ENCODE measurements around the gene OR4D2.

OR4D2 gene

DNA sequence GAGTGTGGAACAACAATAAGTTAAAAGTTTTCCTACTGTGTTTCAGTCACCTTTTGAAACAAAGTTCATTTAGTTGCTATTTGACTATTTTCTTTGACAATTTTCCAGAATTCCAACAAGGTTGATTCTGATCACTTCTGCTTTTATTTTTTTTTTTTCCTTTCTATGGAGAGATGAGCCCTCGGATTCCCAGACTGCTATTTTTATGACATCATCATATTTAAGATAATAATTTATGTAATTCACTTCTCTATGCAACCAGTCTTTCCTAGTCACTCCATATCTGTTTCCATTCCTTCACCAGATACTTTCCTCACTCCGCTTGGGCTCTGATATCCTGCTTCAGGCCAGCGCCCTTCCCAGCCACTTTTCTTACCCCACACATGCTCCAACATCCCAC lies 8.1 kb downstream of the OR4D2 start:
- DNase-seq, result no peak
- ATAC-seq, result no peak

DNA sequence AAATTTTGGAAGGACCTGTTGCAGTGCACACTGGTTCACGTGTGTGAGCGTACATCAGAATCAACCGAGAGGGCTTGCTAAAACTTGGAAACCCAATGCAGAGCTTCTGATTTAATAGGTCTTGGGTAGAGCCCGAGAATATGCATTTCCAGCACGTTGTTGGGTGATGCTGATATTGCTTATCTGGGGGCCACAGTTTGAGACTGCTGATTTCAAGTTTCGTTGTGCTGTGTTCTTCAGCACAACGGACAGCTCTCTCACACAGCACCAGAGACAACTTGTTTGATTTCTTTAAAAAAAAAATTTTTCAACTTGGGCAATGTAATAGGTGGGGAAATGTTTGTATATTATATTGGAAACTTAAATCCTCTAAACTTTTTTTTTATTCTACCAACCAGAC lies 9.4 kb downstream of the OR4D2 start:
- no peak for DNase-seq
- ATAC-seq, result no peak

DNA sequence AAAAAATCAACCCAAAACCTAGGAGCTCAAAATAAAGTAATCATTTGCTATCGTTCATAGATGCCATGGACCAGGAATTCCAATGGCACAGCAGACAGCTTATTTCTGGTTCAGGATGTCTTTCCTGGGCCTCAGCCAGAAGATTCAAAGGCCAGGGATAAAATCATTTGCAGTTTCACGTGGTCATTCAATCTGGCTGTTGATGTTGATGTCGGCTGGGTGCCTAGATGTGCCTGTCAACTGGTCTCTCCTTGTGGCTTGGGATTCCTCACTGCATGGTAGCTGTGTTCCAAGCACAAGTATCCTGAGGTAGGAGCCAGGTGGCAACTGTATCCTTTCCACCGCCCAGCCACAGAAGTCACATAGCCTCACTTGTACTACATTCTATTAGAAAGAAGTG lies 15.0 kb downstream of the OR4D2 start:
- DNase-seq, result no peak
- ATAC-seq, result no peak

DNA sequence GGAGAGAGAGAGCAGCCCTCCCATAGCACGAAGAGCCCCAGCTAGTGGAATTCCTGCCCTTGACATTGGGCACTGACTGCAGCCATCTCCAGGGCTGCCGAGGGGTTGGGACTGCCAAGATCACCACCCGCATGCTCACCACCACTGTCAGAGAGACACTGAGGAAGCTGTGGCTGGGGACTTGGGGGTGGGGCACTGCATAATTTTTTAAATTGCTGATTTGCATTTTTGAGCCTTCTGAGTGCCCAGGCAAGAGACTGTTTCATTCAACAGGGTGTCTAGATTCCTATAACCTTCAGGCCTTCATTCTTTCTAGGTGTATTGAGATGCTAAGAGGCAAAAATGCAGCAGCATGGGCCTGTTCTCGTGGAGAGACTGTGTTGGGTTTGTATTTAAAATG lies 16.7 kb downstream of the OR4D2 start:
- DNase-seq (no peak), ATAC-seq (no peak)

DNA sequence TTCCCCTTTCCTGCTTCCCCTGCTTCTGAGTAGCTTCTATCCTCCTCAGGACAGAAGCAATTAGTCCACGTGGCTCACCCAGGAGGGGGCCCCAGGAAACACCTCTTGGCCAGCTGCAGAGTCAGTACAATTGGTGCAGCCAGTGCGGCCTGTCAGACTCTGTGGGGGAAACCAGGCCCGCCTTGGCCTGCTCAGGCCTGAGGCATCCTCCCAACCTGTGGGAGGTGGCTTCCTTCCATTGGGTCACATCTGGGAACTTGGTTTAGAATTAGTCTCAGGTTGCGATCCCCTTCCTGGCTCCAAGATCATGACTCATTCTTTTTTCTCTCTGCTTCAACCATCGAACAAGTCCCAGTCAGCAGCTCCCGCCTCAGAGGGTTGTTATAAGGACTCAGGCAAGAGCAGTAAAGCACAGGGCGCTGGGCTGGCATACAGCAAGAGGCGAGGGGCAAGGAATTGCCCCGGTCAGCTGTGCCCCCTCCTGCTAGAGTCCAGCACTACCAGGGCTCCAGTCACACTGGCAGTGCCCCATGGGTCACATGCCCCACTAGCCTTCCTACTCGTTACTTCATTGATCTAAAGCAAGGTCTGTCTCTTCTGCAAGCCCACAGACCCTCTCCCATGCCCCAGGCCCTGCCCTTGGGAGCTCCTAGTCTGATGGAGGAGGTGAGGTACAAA lies 17.7 kb downstream of the OR4D2 start:
- DNase-seq (no peak), ATAC-seq (peak; percentile 42)

DNA sequence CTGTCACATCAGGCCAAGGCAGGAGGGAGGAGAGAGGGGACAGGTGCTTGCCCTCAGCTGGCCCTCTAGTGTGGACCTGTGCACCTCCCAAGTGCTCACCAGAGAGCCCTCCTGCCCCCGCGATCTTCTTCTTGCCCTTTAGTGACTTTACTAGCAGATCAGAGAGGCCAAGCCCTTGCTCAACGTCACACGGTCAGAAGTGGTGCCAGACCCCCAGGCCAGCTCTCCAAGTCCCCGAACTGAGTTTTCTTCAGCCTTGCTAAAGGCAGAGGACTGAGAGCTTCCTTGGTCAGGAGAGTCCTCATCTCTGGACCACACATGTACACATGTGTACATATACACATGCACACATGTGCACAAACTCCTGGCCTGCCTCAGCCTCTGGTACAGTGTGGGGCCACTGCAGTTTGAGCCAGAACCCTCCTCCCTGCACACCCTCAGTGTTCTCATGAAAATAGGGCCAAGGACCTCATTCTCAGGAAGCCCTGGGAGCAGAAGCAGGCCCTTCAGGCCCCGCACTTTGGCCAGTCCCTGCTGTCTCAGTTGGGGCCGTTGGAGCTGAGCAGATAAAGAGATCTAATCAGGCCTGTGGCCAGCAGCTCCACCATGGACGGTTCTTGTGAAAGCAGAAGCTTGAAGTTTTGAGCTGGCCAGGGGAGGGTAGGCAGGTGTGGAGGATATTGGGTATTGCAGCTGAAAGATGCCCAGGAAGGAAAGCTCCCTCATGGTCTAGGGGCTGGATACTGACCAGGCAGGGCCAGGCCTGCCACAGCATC lies 18.4 kb downstream of the OR4D2 start:
- DNase-seq (no peak), ATAC-seq (no peak)

DNA sequence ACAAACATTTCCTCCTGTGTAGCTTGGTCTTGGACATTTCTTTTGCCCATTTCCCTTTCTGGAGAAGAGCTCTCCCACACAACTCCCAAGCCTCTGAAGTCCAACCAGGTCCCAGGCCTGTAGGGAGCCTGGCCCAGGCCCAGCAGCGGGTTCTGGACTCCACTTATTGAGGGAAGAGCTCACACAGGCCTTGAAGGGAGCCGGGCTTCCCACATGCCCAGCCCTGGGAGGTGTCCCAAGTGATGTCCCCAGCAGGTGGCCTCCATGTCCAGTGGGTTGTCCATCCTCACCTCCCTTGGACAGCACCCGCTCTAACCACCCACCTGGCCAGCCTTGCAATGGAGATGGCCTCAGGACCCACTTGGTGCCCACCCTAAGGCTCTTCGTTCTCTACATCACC lies 19.8 kb downstream of the OR4D2 start:
- DNase-seq (no peak), ATAC-seq (no peak)

DNA sequence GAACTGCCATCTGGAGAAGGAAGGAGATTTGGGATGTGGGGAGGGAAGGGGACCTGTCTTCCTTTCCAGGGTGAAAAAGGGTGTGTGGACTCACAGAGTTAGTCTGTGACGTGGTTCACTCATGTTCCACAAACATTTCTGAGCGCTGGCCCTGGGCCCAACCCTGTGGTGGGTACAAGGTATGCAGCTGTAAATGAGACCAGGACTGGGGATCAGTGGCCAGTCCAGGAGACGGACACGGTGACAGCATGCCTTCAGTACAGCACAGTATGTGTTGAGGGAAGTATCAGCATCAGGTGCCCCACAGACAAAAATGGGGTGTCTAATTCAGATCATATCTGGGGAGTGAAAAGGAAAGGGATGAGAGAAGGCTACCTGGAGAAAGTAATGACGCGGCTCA lies 20.3 kb downstream of the OR4D2 start:
- ATAC-seq (no peak), DNase-seq (no peak)

DNA sequence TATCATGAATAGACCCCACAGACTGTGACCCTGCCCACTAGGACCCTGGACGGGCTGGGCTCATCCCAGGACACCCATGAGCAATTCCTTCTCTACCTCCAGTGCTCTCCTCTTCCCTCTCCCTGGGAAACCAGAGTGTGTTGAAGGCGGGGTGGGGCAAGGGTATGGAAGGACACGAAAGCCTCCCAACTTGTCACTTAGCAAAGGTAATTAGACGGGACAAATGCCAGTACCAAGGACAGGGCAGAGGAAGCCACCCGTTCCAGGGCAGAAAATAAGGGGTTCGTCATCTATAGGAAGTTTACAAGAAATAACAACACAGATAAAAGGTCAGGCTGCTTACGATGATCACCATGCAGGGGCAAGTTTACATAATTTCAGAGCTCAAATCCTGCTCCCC lies 20.9 kb downstream of the OR4D2 start:
- DNase-seq (no peak), ATAC-seq (no peak)

DNA sequence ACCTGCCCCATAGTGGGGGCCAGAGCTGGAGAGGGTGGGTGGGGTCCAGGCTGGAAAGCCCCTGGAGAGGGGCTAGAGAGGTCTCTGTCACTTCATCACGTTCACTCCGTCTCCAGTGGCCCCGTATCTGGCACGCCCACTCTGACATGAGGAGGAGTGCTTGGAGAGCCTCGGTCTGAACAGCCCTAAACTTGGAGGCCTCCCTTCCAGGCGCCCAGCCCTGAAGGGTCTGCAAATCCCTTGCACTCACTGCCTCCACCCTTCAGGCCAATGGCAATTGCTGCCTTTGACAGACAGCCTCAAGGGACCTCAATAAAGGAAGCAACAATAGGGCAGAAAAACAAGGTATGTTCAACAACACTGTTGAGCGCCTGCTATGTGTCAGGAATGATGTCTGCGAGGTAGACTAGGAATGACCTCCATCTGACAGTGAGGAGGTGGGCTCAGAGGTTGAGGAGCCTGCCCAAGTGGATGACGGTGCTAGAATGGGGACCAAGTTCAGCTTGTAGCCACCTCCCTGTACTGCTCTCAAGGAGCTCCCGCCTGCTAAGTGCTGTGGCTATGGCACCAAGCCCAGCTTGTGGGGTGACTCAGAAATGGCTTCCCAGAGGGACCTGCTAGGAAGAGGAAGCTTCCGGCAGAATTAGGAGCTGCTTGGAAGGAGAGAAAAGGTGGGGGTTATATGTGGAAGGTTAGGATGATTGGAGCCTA lies 22.8 kb downstream of the OR4D2 start:
- ATAC-seq (no peak), DNase-seq (no peak)

DNA sequence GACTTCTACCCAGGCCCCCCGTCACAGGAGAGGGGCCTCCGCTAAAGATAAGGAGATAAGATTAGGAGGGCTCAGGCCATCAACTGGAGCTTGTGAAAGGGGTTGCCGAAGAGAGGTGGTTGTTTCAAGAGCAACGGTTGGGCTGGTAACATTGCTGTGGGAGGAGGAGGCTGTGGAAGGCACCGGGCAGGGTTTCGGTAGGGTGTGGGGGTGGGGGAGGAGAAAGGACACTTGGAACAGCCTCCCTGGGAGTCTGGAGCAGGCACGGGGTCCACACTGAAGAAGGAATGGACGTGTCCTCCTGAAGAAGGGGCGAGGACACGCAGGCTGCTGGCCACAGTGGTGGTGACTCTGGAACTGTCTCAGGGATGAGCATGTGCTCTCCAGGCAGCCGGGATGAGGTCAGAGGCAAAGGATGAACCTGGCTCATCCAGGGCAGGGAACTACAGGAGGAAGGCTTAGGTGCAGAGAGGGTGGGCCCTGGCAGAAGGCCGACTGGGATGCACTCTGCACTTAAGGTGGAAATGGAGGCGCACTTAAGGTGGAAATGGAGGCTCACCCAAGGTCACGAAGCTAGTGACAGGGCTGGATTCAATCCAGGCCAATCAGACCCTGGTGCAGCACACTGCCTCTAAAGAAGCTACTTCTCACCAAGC lies 24.6 kb downstream of the OR4D2 start:
- no peak for ATAC-seq
- no peak for DNase-seq

DNA sequence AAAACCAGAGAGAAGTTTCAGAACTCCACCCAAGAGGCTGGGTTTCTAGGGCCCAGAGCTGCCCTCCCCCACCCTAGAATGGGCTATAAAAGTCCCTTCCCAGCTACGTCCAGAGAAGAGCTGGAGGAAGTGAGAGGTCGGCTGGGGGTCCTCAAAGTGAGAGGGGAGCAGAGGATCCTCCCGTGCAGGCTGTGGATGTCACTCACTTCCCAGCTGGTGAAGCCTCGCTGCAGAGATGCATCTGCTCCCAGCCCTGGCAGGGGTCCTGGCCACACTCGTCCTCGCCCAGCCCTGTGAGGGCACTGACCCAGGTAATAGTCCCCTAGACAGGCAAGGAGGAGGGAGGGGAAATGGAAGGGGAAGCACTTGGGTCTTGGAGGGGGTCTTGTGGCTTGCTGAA lies 25.8 kb downstream of the OR4D2 start, which contains the start of gene EPX:
Gene EPX, plus strand, starts transcription at position 115 of the 400 bp plus-strand sequence. Its CDS starts 121 bp downstream, at position 236.
- DNase-seq, result no peak

DNA sequence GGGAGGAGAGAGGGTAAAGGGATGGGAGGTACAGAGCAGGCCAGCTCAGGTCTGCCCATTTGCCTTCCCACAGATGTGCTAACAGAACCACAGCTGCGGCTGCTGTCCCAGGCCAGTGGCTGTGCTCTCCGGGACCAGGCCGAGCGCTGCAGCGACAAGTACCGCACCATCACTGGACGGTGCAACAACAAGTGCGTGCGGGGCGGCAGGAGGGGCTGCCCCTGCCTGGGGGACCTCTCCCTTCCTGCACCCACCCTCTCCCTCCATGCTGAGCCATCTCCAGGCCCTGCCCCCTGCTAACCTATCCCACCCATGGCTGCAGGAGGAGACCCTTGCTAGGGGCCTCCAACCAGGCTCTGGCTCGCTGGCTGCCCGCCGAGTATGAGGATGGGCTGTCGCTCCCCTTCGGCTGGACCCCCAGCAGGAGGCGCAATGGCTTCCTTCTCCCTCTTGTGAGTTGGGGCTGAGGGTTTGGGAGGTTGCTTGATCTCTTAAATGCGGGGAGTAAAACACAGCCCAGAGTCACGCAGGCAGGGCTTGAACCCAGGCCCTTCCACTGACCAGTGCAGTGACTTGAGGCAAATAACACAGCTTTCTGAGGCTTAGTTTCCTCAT lies 27.0 kb downstream of the OR4D2 start:
- no peak for DNase-seq
- no peak for ATAC-seq

More for the DNA sequence above, 25.8 kb downstream of the OR4D2 start, which contains the start of gene EPX:
- ATAC-seq, result no peak

DNA sequence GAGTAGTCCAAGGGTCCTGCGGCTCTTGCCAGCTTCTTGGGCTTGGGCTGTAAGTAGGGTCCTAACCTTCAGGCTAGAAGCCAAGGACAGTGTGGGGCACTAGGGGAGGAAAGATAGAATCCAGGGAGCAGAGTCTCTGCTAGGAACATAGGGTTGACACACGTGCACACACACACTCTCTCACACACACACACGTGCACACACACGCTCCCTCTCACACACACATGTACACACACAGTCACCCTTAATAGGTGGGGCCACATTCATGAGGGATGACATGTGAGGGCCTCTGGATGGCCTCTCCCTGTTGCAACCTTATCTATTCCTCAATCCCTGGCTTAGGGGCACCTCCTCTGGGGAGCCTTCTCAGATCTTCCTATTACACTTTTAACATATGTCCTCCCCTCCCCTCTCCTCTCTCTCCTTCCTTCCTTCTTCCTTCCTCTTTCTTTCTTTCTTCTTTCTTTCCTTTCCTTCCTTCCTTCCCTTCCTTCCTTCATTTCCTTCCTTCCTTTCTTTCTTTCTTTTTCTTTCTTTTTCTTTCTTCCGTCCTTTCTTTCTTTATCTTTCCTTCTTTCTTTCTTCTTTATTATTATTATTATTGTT lies 28.8 kb downstream of the OR4D2 start:
- ATAC-seq, result no peak

DNA sequence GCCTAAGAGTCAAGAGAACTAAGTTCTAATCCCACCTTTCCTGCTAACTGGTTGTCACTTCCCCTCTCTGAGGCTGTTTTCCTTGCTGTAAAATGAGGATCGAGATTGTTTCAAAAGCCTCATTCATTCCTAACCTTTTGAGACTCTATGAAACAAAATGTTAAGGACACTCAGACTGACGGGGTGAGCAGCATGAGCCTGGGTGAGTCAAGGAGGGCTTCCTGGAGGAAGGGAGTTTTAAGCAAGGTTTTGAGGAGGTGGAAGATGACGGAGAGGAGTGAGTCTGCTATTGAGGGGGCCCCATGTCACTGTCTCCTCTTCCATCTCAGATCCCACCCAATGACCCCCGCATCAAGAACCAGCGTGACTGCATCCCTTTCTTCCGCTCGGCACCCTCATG lies 29.8 kb downstream of the OR4D2 start:
- no peak for DNase-seq
- no peak for ATAC-seq

More for the DNA sequence above, 28.8 kb downstream of the OR4D2 start:
- DNase-seq, result no peak

DNA sequence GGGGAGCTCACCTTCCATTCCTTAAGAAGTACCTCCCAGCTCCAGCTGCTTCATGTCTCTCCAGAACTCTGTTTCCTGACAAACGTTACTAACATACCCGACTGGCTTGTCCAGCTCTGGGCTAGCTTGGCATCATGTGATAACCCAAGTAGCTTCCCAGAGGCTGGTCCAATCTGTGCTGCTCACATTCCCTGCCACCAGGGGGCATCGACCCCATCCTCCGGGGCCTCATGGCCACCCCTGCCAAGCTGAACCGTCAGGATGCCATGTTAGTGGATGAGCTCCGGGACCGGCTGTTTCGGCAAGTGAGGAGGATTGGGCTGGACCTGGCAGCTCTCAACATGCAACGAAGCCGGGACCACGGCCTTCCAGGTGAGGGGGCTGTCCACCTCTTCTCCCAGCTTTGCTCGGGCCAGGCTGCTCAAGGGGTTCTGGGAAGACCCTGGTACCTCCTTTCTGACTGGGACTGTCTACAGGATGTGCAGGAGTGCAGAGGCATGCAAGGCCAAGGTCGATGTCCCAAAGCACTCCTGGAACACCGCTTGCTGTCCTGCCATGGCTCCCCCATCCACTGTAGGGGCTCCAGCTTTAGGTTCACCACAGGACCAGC lies 33.3 kb downstream of the OR4D2 start:
- ATAC-seq, result peak; percentile 83
- DNase-seq, result peak; percentile 73

DNA sequence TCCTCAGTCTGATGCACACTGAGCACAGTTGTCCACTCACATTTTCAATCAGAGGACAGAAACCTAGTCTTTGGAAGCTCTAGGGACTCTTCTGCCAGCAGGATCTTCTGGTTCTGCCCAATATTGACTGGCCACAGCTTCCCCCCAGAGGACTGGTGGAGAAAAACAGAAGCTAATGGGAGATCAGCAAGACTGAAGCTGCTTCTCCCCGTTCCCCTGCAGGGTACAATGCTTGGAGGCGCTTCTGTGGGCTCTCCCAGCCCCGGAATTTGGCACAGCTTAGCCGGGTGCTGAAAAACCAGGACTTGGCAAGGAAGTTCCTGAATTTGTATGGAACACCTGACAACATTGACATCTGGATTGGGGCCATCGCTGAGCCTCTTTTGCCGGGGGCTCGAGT lies 36.1 kb downstream of the OR4D2 start:
- no peak for DNase-seq

DNA sequence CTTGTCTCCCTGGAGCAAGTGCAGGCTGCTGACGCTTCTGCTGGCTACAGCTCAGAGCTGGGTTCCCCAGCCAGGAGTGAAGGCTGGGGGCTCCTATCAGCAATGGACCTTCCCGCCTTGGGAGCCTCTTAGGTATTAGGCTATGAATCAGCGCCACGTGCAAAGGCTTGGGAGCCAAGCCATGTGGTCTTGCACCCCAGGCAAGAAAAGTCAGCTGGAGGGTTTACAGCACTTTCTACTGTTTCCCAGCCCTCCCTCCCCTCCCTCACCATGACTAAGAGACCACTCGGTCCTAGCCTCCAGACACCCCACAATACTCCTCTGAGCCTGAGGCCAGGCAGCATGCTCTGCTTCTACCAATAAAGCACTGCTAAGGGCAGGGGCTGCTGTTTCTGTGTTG lies 38.0 kb downstream of the OR4D2 start:
- DNase-seq, result no peak

More for the DNA sequence above, 36.1 kb downstream of the OR4D2 start:
- no peak for ATAC-seq

DNA sequence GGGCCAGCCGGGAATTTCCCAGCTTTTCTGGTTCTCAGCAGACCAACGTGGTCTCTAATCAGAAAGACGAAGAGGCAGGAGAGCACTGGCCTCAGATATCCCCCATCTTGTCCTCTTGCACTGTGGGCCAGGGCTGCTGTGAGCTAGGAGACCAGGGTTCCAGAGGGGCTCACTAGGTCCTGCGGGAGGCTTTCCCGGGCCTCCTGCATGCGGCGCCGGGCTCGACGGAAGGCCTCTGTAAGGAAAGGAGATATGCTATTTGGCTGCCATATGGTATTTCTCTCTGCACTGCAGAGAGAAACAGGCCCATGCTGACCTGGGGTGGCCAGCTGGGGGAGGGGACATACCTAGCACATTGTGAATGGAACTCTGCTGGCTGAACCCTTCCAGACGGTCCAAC lies 39.2 kb downstream of the OR4D2 start:
- ATAC-seq (no peak), DNase-seq (no peak)

More for the DNA sequence above, 38.0 kb downstream of the OR4D2 start:
- no peak for ATAC-seq

DNA sequence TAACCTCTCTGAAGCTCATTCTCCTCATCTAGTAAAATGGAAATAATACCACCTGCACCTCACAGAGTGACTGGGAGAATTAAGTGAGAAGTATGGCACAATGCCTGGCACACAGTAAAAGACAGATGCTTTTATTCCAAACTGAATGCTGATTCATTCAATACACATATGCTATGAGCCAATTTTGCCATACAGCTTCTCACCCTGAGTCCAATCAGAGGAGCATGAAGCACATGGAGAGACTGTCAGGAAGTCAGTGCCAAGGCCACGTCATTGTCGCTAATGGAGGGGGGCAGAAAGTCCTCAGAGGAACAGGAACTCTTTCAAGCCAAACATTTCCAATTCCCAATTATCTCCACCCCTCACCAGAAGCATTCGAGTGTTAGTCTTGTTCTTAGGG lies 40.7 kb downstream of the OR4D2 start:
- no peak for ATAC-seq
- DNase-seq, result no peak

DNA sequence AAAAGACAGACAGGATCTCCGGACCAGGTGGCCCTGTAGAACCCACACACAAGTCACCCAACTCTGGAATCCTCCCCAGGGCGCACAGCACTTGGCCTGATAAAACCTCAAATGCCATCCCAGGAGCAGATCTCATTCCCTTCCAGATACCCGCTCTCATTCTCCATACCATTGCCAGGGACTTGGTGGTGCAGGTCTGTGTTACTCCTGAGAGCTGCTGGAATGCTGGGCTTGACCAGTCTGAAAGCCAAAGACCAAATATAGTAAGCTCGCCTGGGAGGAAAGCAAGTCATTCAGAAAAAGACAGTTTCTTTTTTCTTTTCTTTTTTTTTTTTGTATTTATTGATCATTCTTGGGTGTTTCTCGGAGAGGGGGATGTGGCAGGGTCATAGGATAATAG lies 41.6 kb downstream of the OR4D2 start:
- DNase-seq (no peak), ATAC-seq (no peak)

Data from stimulated activated naive CD8-positive, alpha-beta T cell treated with anti-CD3 and anti-CD28 coated beads, Interleukin-15, Interleukin-2, amounts not matched to agents 100 U/mL and 50 U/mL, for 24 hours (primary cell).